HG03575 (cell line): Measurements from ENCODE around the gene UBE3A.
A peak's percentile ranks its signal among the peaks of the same experiment; 100 is the strongest.
"Not testable (repeated sequence)": the region's sequence is repeated elsewhere in the genome, so short reads cannot be mapped to it uniquely, and the experiment has no call there.

Source experiments
- ATAC-seq: cut with Tn5 transposase; IDR thresholded peaks from one replicate; pipeline ENCODE4 v1.9.1; 2021; ENCODE audit not compliant: unreplicated experiment, insufficient number of reproducible peaks, low FRiP score; ENCODE audit errors: extremely low read depth

UBE3A gene

GRCh38 chr15:25438601-25439368 lies at the start of gene UBE3A:
Gene UBE3A (minus strand): TSS chr15:25439024. CDS start chr15:25409107, 29,917 bp downstream.
- peak; percentile 58 for ATAC-seq

- no peak for ATAC-seq
These were observed 48.5 kb upstream of the UBE3A start for GRCh38 chr15:25487226-25487884.

- ATAC-seq = no peak
These were observed 47.2 kb upstream of the UBE3A start for GRCh38 chr15:25486051-25486450.

- no peak for ATAC-seq
These were observed 42.5 kb upstream of the UBE3A start for GRCh38 chr15:25481208-25481859.

- no peak for ATAC-seq
These were observed 39.5 kb upstream of the UBE3A start for GRCh38 chr15:25478313-25478712.

- no peak for ATAC-seq
These were observed 39.0 kb upstream of the UBE3A start for GRCh38 chr15:25477816-25478215.

- no peak for ATAC-seq
These were observed 35.4 kb upstream of the UBE3A start for GRCh38 chr15:25474251-25474650.

GRCh38 chr15:25470230-25470629 lies 31.4 kb upstream of the UBE3A start:
- ATAC-seq = no peak

GRCh38 chr15:25469377-25469776 lies 30.6 kb upstream of the UBE3A start:
- no peak for ATAC-seq

GRCh38 chr15:25468611-25469010 lies 29.8 kb upstream of the UBE3A start:
- ATAC-seq = no peak

- no peak for ATAC-seq
These were observed 27.0 kb upstream of the UBE3A start for GRCh38 chr15:25465835-25466234.

- ATAC-seq = no peak
These were observed 26.0 kb upstream of the UBE3A start for GRCh38 chr15:25464784-25465183.

- no peak for ATAC-seq
These were observed 25.6 kb upstream of the UBE3A start for GRCh38 chr15:25464383-25464782.

- ATAC-seq = no peak
These were observed 17.4 kb upstream of the UBE3A start for GRCh38 chr15:25456196-25456595.

- ATAC-seq = no peak
These were observed 16.4 kb upstream of the UBE3A start for GRCh38 chr15:25455226-25455625.

GRCh38 chr15:25454771-25455170 lies 15.9 kb upstream of the UBE3A start:
- no peak for ATAC-seq

GRCh38 chr15:25453246-25453645 lies 14.4 kb upstream of the UBE3A start:
- ATAC-seq = not testable (repeated sequence)

- ATAC-seq = no peak
These were observed 12.7 kb upstream of the UBE3A start for GRCh38 chr15:25451501-25451900.

GRCh38 chr15:25450163-25450562 lies 11.3 kb upstream of the UBE3A start:
- ATAC-seq = no peak

- no peak for ATAC-seq
These were observed 7.3 kb upstream of the UBE3A start for GRCh38 chr15:25446076-25446475.
